ENCODE data around the gene CCDC149.

- no peak for TF ChIP-seq EZH2 (IDR thresholded peaks at IDR 0.05; ENCODE audit: borderline replicate concordance, low read depth, low read length, severe bottlenecking)
- TF ChIP-seq CTCF (IDR thresholded peaks at IDR 0.05; ENCODE audit: extremely low read depth in 1 of 2, insufficient read depth in 1 of 2, low read depth in 1 of 2, low read length in 2 of 2): no peak
Observed at GRCh38 chr4:24889991-24890390, 22.9 kb downstream of the CCDC149 start.

Measured in endothelial cell of umbilical vein (primary cell).